MCF 10A (cell line): ENCODE measurements around the gene OPRD1. TPM values are rescaled to one million over a fixed set of nuclear protein-coding genes. Genes with fewer than 3 reads are reported as not detected.

ENCODE experiments used
- BruUV-seq: library from RNA; stranded (reverse); fragments of 400-500 nt; replicated peaks from 2 replicates; lab custom pipeline; 2021; lab: Mats Ljungman, UMichigan
- CTCF ChIA-PET: fragments of 300-600 bp; sonication (Branson Sonifier 250); formaldehyde crosslinking; extraction: SDS; loops from one replicate; lab custom pipeline; 2021; ENCODE audit warnings: antibody characterized with exemption, inconsistent platforms; lab: Yijun Ruan, JAX
- POLR2A ChIA-PET: fragments of 300-600, 350-650 bp; sonication (Branson Sonifier 250); formaldehyde crosslinking; extraction: SDS; loops from one replicate; lab custom pipeline; 2020; ENCODE audit warnings: antibody characterized with exemption, inconsistent platforms; lab: Yijun Ruan, JAX
- DNase-seq: peaks from one replicate; pipeline ENCODE4 v3.0.0-alpha.2; 2018; ENCODE audit not compliant: unreplicated experiment
- H3K27ac Mint-ChIP-seq: one replicate; pipeline ENCODE4 v1.8.0; 2022; ENCODE audit warnings: mild to moderate bottlenecking, low read depth, mixed read lengths; ENCODE audit not compliant: unreplicated experiment
- H3K27me3 Mint-ChIP-seq: one replicate; pipeline ENCODE4 v1.8.0; 2022; ENCODE audit warnings: mixed read lengths; ENCODE audit not compliant: insufficient read depth, unreplicated experiment
- H3K36me3 Mint-ChIP-seq: one replicate; pipeline ENCODE4 v1.8.0; 2022; ENCODE audit warnings: mild to moderate bottlenecking, moderate library complexity, mixed read lengths; ENCODE audit not compliant: insufficient read depth, unreplicated experiment
- H3K4me1 Mint-ChIP-seq: one replicate; pipeline ENCODE4 v1.8.0; 2022; ENCODE audit warnings: mixed read lengths; ENCODE audit not compliant: insufficient read depth, unreplicated experiment
- H3K4me3 Mint-ChIP-seq: one replicate; pipeline ENCODE4 v1.8.0; 2022; ENCODE audit warnings: mild to moderate bottlenecking, moderate library complexity, mixed read lengths; ENCODE audit not compliant: unreplicated experiment
- H3K9me3 Mint-ChIP-seq: one replicate; pipeline ENCODE4 v1.8.0; 2022; ENCODE audit warnings: mixed read lengths; ENCODE audit not compliant: unreplicated experiment
- intact Hi-C: fragments of 100-400 bp; cut with micrococcal nuclease; formaldehyde crosslinking; loops from 2 replicates; pipeline ENCODE4 v1.14.1; 2022
- total RNA-seq: library from RNA; stranded (reverse); gene quantifications from 2 replicates; pipeline ENCODE4 v1.2.3, GENCODE V29; 2022
- TF ChIP-seq, protein P1 (sequence below): fragments of 200-600 bp; IDR thresholded peaks from one replicate; pipeline ENCODE4 v1.8.0; 2022; ENCODE audit warnings: antibody characterized with exemption, mild to moderate bottlenecking; ENCODE audit not compliant: unreplicated experiment

OPRD1 gene
- total RNA-seq, 1 experiment from 2014 or later, result not detected

DNA sequence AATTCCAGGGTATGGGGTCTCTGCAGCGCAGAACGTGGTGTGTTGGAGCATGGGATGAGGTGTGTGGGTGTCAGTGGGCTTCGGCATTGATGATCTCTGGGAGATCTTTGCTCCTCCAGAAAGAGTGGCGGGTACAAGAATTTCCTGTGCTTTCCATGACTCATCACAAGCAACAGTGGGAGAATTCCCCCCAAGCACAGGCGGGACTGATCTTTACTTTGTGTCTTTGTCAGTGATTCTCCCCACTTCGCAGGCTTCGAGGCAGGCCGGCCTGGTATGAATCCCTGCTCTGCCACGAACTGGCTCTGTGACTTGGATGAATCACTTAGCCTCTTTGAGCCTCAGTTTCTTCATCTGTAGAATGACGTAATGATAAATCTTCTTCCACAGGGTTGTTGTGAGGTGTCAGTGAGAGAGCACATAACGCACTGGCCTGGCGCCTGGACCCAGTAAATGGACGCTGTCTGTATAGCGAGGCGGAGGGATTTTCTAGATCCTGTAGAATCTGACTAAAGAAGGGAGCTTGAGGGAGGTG lies 2.0 kb downstream of the OPRD1 start:
- no TSS peak for BruUV-seq
- Mint-ChIP-seq H3K4me3 (no peak overlapping the region), H3K4me1 (no peaks in the 10 kb centered on the region), H3K36me3 (no peaks in the 10 kb centered on the region), H3K27ac (no peak overlapping the region), H3K9me3 (no peaks in the 10 kb centered on the region), H3K27me3 (peaks cover 75% of the 10 kb centered on the region)
- intact Hi-C loops, result no loop called here
- TF ChIP-seq, protein P1, sequence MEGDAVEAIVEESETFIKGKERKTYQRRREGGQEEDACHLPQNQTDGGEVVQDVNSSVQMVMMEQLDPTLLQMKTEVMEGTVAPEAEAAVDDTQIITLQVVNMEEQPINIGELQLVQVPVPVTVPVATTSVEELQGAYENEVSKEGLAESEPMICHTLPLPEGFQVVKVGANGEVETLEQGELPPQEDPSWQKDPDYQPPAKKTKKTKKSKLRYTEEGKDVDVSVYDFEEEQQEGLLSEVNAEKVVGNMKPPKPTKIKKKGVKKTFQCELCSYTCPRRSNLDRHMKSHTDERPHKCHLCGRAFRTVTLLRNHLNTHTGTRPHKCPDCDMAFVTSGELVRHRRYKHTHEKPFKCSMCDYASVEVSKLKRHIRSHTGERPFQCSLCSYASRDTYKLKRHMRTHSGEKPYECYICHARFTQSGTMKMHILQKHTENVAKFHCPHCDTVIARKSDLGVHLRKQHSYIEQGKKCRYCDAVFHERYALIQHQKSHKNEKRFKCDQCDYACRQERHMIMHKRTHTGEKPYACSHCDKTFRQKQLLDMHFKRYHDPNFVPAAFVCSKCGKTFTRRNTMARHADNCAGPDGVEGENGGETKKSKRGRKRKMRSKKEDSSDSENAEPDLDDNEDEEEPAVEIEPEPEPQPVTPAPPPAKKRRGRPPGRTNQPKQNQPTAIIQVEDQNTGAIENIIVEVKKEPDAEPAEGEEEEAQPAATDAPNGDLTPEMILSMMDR, result no peak
- CTCF ChIA-PET, result no interaction called here
- DNase-seq, result no peak
- POLR2A ChIA-PET, result no interaction called here

DNA sequence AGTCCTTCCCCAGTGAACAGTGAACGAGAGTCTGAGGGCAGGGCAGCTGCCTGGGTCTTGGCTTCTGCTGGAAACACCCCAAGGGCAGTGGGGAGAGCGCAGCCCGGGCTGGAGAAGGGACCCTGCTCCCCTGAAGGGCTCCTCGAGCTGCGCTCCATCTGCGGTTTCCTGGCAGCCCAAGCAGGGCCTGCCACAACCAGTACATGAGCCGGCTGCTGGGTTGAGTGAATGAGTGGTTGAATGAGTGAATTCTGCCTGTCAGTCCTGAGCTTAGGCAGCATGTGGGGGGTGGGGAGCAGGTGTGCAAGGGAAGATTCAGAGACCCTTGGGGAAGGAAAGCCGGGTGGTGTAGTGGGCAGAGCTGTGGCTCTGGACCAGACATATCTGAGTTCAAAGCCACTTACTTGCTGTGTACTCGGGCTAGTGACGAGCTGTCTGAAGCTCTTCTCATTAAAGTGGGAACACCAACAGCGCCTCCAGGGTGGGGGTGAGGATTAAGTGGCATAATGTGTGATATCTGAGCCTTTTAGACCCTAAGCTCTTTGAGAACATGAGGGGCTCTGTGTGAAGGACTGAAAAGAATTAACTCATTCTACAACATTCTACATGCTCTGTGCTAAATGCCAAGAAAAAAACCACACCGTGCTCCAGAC lies 3.7 kb downstream of the OPRD1 start:
- no peaks in the 10 kb centered on the region for H3K36me3 Mint-ChIP-seq
- ChIA-PET POLR2A (interaction anchor here (0.8 kb wide), 1 partner anchor 11 kb away, joined by 4 read pairs; no protein-coding TSS in a partner anchor), CTCF (no interaction called here)
- no TSS peak for BruUV-seq
- peaks cover 63% of the 10 kb centered on the region for H3K27me3 Mint-ChIP-seq
- H3K4me3 Mint-ChIP-seq, result no peak overlapping the region
- no peak for DNase-seq
- no peaks in the 10 kb centered on the region for H3K4me1 Mint-ChIP-seq
- H3K9me3 Mint-ChIP-seq, result no peaks in the 10 kb centered on the region
- intact Hi-C loops, result no loop called here
- TF ChIP-seq, protein P1, result no peak
- no peak overlapping the region for H3K27ac Mint-ChIP-seq

DNA sequence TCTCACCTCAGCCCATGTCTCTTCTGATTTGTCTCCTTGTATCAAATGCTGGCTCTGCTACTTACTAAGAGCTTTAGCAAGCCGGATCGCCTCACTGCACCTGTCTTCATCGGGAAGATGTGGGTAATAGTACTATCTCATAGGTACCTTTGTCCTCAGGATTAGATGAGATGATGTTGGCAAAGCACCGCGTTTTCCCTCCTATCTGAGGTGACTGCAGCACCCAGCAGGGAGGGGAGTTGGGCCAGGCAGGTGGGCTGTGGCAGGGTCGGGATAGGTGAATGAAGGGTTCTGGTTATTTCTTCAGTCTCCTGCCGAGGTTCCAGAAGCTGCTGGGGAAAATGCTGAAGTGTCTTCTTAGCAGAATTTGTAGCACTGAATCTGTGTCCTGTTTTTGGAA lies 5.2 kb downstream of the OPRD1 start:
- H3K27me3 Mint-ChIP-seq, result peaks cover 50% of the 10 kb centered on the region
- no peaks in the 10 kb centered on the region for H3K36me3 Mint-ChIP-seq
- no peak overlapping the region for H3K4me3 Mint-ChIP-seq
- no TSS peak for BruUV-seq
- no peaks in the 10 kb centered on the region for H3K9me3 Mint-ChIP-seq
- CTCF ChIA-PET, result no interaction called here
- TF ChIP-seq, protein P1, result no peak
- no peak for DNase-seq
- POLR2A ChIA-PET, result interaction anchor here (0.7 kb wide), 1 partner anchor 313 kb away, joined by 3 read pairs; no protein-coding TSS in a partner anchor
- no peak overlapping the region for H3K27ac Mint-ChIP-seq
- no peaks in the 10 kb centered on the region for H3K4me1 Mint-ChIP-seq
- intact Hi-C loops, result no loop called here

DNA sequence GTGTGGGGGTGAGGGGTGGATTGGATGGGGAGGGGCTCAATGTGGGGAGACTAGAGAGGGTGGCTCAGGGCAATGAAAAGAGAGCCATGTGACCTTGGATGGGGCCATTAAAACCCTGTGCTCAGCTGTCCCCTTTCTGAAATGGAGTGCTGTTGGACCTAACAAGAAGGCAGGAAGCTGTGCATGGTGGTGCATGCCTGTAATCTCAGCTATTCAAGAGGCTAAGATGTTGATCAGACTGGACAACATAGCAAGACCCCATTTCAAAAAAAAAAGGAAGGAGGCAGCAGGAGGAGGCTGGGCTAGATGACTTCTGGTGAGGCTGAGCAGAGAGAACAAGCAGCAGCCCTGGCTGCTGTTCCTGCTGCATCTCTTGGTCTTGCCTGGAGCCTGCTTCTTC lies 7.0 kb downstream of the OPRD1 start:
- intact Hi-C loops, result no loop called here
- ChIA-PET CTCF (interaction anchor here (1.0 kb wide), 1 partner anchor 14 kb away, joined by 4 read pairs; no protein-coding TSS in a partner anchor), POLR2A (no interaction called here)
- Mint-ChIP-seq H3K27me3 (peaks cover 34% of the 10 kb centered on the region), H3K36me3 (no peaks in the 10 kb centered on the region), H3K9me3 (no peaks in the 10 kb centered on the region), H3K4me1 (no peaks in the 10 kb centered on the region), H3K4me3 (no peak overlapping the region), H3K27ac (no peak overlapping the region)
- no TSS peak for BruUV-seq
- TF ChIP-seq, protein P1, result no peak
- DNase-seq, result no peak
